Measurements from ENCODE around the gene CEMIP2.

CEMIP2 gene

GRCh38 chr9:71752928-71753327 lies 15.4 kb downstream of the CEMIP2 start:
- TF ChIP-seq POLR2A (IDR thresholded peaks at IDR 0.05; ENCODE audit: low read depth, low read length), result no peak
- no peak for TF ChIP-seq POU2F2 (IDR thresholded peaks at IDR 0.05; ENCODE audit: low read depth, low read length)
- no peak for TF ChIP-seq POLR2AphosphoS5 (IDR thresholded peaks at IDR 0.05; ENCODE audit: low read depth, low read length)
- no peak for TF ChIP-seq SPI1 (IDR thresholded peaks at IDR 0.05; ENCODE audit: low read depth, low read length)
- no peak for TF ChIP-seq TAF1 (IDR thresholded peaks at IDR 0.05; ENCODE audit: low read depth, low read length)
- no peak for TF ChIP-seq PAX5 (IDR thresholded peaks at IDR 0.05; ENCODE audit: insufficient read depth, low read length, severe bottlenecking)
- FAIRE-seq (no peak), DNase-seq (ENCODE audit: insufficient read length, low spot score) (no peak)

- TF ChIP-seq TAF1 (IDR thresholded peaks at IDR 0.05; ENCODE audit: low read depth, low read length), result no peak
- TF ChIP-seq SPI1 (IDR thresholded peaks at IDR 0.05; ENCODE audit: low read depth, low read length), result no peak
- no peak for TF ChIP-seq POLR2A (IDR thresholded peaks at IDR 0.05; ENCODE audit: low read depth, low read length)
- no peak for TF ChIP-seq PAX5 (IDR thresholded peaks at IDR 0.05; ENCODE audit: insufficient read depth, low read length, severe bottlenecking)
- no peak for TF ChIP-seq POU2F2 (IDR thresholded peaks at IDR 0.05; ENCODE audit: low read depth, low read length)
- no peak for TF ChIP-seq POLR2AphosphoS5 (IDR thresholded peaks at IDR 0.05; ENCODE audit: low read depth, low read length)
- DNase-seq (ENCODE audit: insufficient read length, low spot score), result no peak
- no peak for FAIRE-seq
Measured at GRCh38 chr9:71752352-71752751, 16.0 kb downstream of the CEMIP2 start.

DNA sequence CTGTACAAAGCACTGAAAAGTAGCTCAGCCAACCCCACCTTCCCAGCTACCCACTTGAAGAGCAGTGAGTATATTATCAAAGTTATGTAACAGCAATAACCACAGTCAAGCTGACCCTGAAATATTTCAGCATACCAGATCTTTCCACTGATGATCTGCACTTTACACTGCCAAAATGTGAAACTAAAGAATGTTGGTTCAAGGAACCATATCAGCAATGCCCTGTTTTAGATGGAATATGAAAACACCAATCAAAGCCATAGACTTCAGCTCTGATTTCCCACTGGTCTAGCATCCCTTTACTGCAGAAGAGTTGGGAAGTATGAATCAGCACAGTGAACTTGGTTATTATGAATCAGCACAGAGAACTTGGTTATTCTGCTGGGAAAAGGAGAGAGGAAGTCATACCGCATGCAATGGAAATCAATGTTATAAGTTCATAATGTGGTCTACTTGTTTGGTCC lies 20.0 kb downstream of the CEMIP2 start:
- DNase-seq (ENCODE audit: insufficient read length, low spot score) (no peak), FAIRE-seq (no peak)
- TF ChIP-seq SPI1 (IDR thresholded peaks at IDR 0.05; ENCODE audit: low read depth, low read length) (no peak), TAF1 (IDR thresholded peaks at IDR 0.05; ENCODE audit: low read depth, low read length) (no peak), POLR2AphosphoS5 (IDR thresholded peaks at IDR 0.05; ENCODE audit: low read depth, low read length) (no peak), PAX5 (IDR thresholded peaks at IDR 0.05; ENCODE audit: insufficient read depth, low read length, severe bottlenecking) (no peak), POLR2A (IDR thresholded peaks at IDR 0.05; ENCODE audit: low read depth, low read length) (no peak), POU2F2 (IDR thresholded peaks at IDR 0.05; ENCODE audit: low read depth, low read length) (no peak)

- FAIRE-seq (no peak), DNase-seq (ENCODE audit: insufficient read length, low spot score) (no peak)
- TF ChIP-seq POU2F2 (IDR thresholded peaks at IDR 0.05; ENCODE audit: low read depth, low read length) (no peak), POLR2AphosphoS5 (IDR thresholded peaks at IDR 0.05; ENCODE audit: low read depth, low read length) (no peak), PAX5 (IDR thresholded peaks at IDR 0.05; ENCODE audit: insufficient read depth, low read length, severe bottlenecking) (no peak), SPI1 (IDR thresholded peaks at IDR 0.05; ENCODE audit: low read depth, low read length) (no peak), TAF1 (IDR thresholded peaks at IDR 0.05; ENCODE audit: low read depth, low read length) (no peak), POLR2A (IDR thresholded peaks at IDR 0.05; ENCODE audit: low read depth, low read length) (no peak)
Measured at GRCh38 chr9:71747576-71747975, 20.7 kb downstream of the CEMIP2 start.

DNA sequence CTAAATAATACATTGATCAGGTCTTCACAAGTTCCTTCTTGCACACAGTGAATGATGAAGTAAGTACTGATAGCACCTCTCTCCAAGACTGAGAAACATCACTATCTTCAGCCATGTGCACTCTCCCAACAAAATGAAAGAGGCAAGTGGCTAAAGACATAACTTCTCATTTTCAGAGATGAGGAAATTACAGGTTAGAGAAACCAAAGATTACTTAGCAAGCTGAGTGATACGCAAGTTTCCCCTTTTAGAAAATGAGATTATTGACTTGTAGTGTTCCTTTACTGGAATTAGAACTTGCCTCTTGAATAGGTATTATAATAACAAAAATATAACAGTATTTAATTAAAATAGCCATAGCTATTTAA lies 21.6 kb downstream of the CEMIP2 start:
- no peak for DNase-seq (ENCODE audit: insufficient read length, low spot score)
- no peak for FAIRE-seq
- no peak for TF ChIP-seq POLR2A (IDR thresholded peaks at IDR 0.05; ENCODE audit: low read depth, low read length)
- no peak for TF ChIP-seq POU2F2 (IDR thresholded peaks at IDR 0.05; ENCODE audit: low read depth, low read length)
- TF ChIP-seq PAX5 (IDR thresholded peaks at IDR 0.05; ENCODE audit: insufficient read depth, low read length, severe bottlenecking), result no peak
- no peak for TF ChIP-seq TAF1 (IDR thresholded peaks at IDR 0.05; ENCODE audit: low read depth, low read length)
- TF ChIP-seq SPI1 (IDR thresholded peaks at IDR 0.05; ENCODE audit: low read depth, low read length), result no peak
- no peak for TF ChIP-seq POLR2AphosphoS5 (IDR thresholded peaks at IDR 0.05; ENCODE audit: low read depth, low read length)

DNA sequence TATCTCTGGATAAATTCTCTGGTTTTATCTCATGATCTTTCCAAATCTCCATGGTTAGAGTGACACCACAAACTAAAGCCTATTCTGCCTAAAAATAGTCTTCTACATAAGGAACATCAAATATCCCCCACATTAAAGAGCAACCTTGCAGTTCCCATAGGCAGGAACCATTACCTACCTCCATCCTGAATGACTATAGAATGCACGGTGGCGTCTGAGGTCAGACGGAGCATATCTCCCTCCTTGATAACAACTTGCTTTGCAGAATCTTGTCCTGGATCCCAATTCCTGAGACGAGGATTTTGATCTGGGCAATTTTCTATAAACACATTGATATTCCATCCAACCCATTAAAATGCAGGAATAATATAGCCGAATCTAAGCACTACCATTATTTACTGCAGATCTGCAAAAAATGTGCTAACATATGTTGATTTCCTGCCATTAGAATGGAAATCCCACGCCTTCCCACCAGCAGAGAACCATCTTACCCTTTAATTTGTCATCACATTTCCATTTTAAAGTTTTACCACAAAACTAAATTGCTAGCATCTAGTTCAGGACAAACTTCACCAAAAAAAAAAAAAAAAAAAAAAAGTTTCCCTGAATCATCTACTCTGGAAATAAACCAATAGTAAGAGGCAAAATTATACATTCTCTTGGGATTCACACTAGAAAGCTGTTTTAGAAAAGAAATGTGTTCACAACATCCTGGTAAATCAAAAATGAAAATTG lies 22.1 kb downstream of the CEMIP2 start:
- no peak for TF ChIP-seq TAF1 (IDR thresholded peaks at IDR 0.05; ENCODE audit: low read depth, low read length)
- TF ChIP-seq POU2F2 (IDR thresholded peaks at IDR 0.05; ENCODE audit: low read depth, low read length), result no peak
- FAIRE-seq (no peak), DNase-seq (ENCODE audit: insufficient read length, low spot score) (no peak)

DNA sequence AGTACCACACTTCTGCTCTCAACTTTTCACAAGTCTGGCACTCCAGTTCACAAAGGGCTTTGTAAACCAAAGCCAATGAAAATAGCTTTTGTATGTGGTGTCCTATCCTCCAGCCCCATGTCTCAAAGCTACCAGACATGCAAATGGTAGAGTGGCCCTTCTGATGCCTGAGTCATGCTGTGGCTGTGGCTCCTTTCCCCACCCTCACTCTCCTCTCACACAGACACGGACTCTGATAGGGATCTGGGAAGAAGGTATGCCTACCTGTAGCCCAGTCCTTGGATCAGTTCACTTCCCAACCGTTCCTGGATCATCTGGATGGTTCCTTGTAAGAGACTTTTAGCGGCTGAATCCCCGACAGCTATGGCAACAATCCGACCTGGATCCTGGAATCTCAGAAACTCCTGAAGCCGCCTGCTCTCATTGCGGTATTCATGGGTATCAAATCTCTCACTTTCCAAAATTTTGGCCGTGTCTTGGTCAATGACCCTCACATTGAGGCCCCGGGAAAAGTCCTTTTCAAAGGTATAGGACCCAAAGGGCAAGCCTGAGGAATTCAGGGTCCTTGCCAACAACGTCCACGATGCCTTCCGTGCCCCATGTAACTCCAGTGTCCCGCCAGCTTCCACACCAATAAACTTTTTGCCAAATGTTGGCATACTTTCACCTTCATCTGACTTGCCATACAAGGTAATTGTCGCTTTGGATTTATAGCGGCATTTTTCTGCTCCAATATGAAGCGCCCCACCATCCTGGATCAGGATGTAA lies 23.4 kb downstream of the CEMIP2 start:
- TF ChIP-seq POLR2A (IDR thresholded peaks at IDR 0.05; ENCODE audit: low read depth, low read length) (no peak), POU2F2 (IDR thresholded peaks at IDR 0.05; ENCODE audit: low read depth, low read length) (no peak), SPI1 (IDR thresholded peaks at IDR 0.05; ENCODE audit: low read depth, low read length) (no peak), TAF1 (IDR thresholded peaks at IDR 0.05; ENCODE audit: low read depth, low read length) (no peak), POLR2AphosphoS5 (IDR thresholded peaks at IDR 0.05; ENCODE audit: low read depth, low read length) (no peak), PAX5 (IDR thresholded peaks at IDR 0.05; ENCODE audit: insufficient read depth, low read length, severe bottlenecking) (no peak)
- DNase-seq (ENCODE audit: insufficient read length, low spot score) (no peak), FAIRE-seq (no peak)

- DNase-seq (ENCODE audit: insufficient read length, low spot score) (no peak), FAIRE-seq (no peak)
- no peak for TF ChIP-seq SPI1 (IDR thresholded peaks at IDR 0.05; ENCODE audit: low read depth, low read length)
- no peak for TF ChIP-seq PAX5 (IDR thresholded peaks at IDR 0.05; ENCODE audit: insufficient read depth, low read length, severe bottlenecking)
- no peak for TF ChIP-seq POLR2A (IDR thresholded peaks at IDR 0.05; ENCODE audit: low read depth, low read length)
- no peak for TF ChIP-seq POLR2AphosphoS5 (IDR thresholded peaks at IDR 0.05; ENCODE audit: low read depth, low read length)
Measured at GRCh38 chr9:71743882-71744281, 24.4 kb downstream of the CEMIP2 start.

DNA sequence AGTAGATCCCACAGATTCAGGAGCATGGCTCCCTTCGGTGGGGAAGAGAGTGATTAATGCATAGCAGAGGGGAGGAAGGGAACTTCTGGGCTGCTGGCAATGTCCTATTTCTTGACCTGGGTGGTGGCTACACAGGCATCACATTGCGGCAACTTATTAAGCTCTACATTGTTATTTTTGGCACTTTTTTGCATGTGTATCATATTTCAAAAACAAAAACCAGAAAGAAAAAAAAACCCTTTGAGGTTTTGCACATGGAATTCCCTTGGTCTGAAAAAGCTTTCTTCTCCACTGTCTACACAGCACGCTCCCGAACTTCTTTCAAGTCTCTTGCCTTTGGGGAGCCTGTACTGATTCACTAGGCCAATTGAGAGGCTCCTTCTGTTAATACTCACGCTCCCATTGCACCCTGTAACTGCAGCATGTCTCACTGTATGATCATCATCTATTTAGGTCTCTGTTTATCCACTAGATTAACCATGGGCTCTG lies 25.1 kb downstream of the CEMIP2 start:
- FAIRE-seq (no peak), DNase-seq (ENCODE audit: insufficient read length, low spot score) (no peak)
- no peak for TF ChIP-seq TAF1 (IDR thresholded peaks at IDR 0.05; ENCODE audit: low read depth, low read length)
- TF ChIP-seq POLR2AphosphoS5 (IDR thresholded peaks at IDR 0.05; ENCODE audit: low read depth, low read length), result no peak
- no peak for TF ChIP-seq PAX5 (IDR thresholded peaks at IDR 0.05; ENCODE audit: insufficient read depth, low read length, severe bottlenecking)
- no peak for TF ChIP-seq POU2F2 (IDR thresholded peaks at IDR 0.05; ENCODE audit: low read depth, low read length)
- no peak for TF ChIP-seq SPI1 (IDR thresholded peaks at IDR 0.05; ENCODE audit: low read depth, low read length)
- no peak for TF ChIP-seq POLR2A (IDR thresholded peaks at IDR 0.05; ENCODE audit: low read depth, low read length)
